Activated T-helper 1 cell treated with anti-CD3 and anti-CD28 coated beads, Interleukin-12 subunit alpha, Interleukin-12 subunit beta, Interleukin-2, Interleukin-4 antibody, amounts not matched to agents 30 ng/mL and 10 ng/mL and 1 ng/mL, durations not matched to agents 14 hours and 24 hours and 36 hours (primary cell): ENCODE measurements around the gene TAOK1. TPM values are rescaled to one million over a fixed set of nuclear protein-coding genes. Genes with fewer than 3 reads are reported as not detected.
A peak's percentile ranks its signal among the peaks of the same experiment; 100 is the strongest.
"Not testable (repeated sequence)": the region's sequence is repeated elsewhere in the genome, so short reads cannot be mapped to it uniquely, and the experiment has no call there.

Experiments
- DNase-seq: peaks from one replicate; pipeline ENCODE4 v3.0.0; 2021; ENCODE audit warnings: low spot score
- H3K27ac Mint-ChIP-seq: one replicate; pipeline ENCODE4 v1.8.0; 2021; ENCODE audit warnings: mild to moderate bottlenecking, mixed read lengths
- H3K27me3 Mint-ChIP-seq: one replicate; pipeline ENCODE4 v1.8.0; 2022; ENCODE audit warnings: mild to moderate bottlenecking, moderate library complexity, mixed read lengths; ENCODE audit not compliant: insufficient read depth
- H3K36me3 Mint-ChIP-seq: one replicate; pipeline ENCODE4 v1.8.0; 2021; ENCODE audit warnings: low read depth, mixed read lengths
- H3K4me1 Mint-ChIP-seq: one replicate; pipeline ENCODE4 v1.8.0; 2021; ENCODE audit warnings: low read depth, mixed read lengths
- H3K4me3 Mint-ChIP-seq: one replicate; pipeline ENCODE4 v1.8.0; 2021; ENCODE audit warnings: mild to moderate bottlenecking, moderate library complexity, mixed read lengths
- H3K9me3 Mint-ChIP-seq: one replicate; pipeline ENCODE4 v1.8.0; 2021; ENCODE audit warnings: mixed read lengths
- intact Hi-C: fragments of 100-400 bp; cut with micrococcal nuclease; formaldehyde crosslinking; loops from one replicate; pipeline ENCODE4 v1.15.1; 2024
- total RNA-seq: library from RNA; stranded (reverse); gene quantifications from 2 replicates; pipeline ENCODE4 v1.2.3, GENCODE V29; 2022

TAOK1 gene
- total RNA-seq, 1 donor from 2014 or later = 46.9 TPM

- Mint-ChIP-seq H3K4me3 (no peak overlapping the region), H3K36me3 (peaks cover 22% of the 10 kb centered on the region), H3K4me1 (peaks cover 5% of the 10 kb centered on the region), H3K27ac (no peak overlapping the region), H3K9me3 (no peaks in the 10 kb centered on the region), H3K27me3 (no peaks in the 10 kb centered on the region)
- DNase-seq = no peak
- intact Hi-C loops = no loop called here
Measured at GRCh38 chr17:29546830-29547229, 156.7 kb downstream of the TAOK1 start.

- Mint-ChIP-seq H3K27me3 (no peaks in the 10 kb centered on the region), H3K27ac (no peak overlapping the region), H3K4me1 (peaks cover 5% of the 10 kb centered on the region), H3K9me3 (no peaks in the 10 kb centered on the region), H3K36me3 (peaks cover 9% of the 10 kb centered on the region), H3K4me3 (no peak overlapping the region)
- intact Hi-C loops = no loop called here
- DNase-seq = no peak
Measured at GRCh38 chr17:29549177-29549923, 159.2 kb downstream of the TAOK1 start.

GRCh38 chr17:29555840-29556239 lies 165.7 kb downstream of the TAOK1 start:
- intact Hi-C loops = no loop called here
- peaks cover 14% of the 10 kb centered on the region for H3K4me1 Mint-ChIP-seq
- no peaks in the 10 kb centered on the region for H3K27me3 Mint-ChIP-seq
- peaks cover 9% of the 10 kb centered on the region for H3K36me3 Mint-ChIP-seq
- no peak overlapping the region for H3K4me3 Mint-ChIP-seq
- DNase-seq = no peak
- H3K9me3 Mint-ChIP-seq = no peaks in the 10 kb centered on the region
- H3K27ac Mint-ChIP-seq = no peak overlapping the region

- DNase-seq = no peak
- H3K27ac Mint-ChIP-seq = peak overlapping the region; percentile 26
- H3K4me1 Mint-ChIP-seq = peaks cover 14% of the 10 kb centered on the region
- H3K27me3 Mint-ChIP-seq = no peaks in the 10 kb centered on the region
- no peak overlapping the region for H3K4me3 Mint-ChIP-seq
- H3K36me3 Mint-ChIP-seq = peaks cover 18% of the 10 kb centered on the region
- intact Hi-C loops = no loop called here
- H3K9me3 Mint-ChIP-seq = no peaks in the 10 kb centered on the region
Measured at GRCh38 chr17:29557085-29557738, 167.0 kb downstream of the TAOK1 start.

GRCh38 chr17:29557739-29558116 lies 167.6 kb downstream of the TAOK1 start:
- H3K27ac Mint-ChIP-seq = no peak overlapping the region
- intact Hi-C loops = no loop called here
- H3K4me1 Mint-ChIP-seq = peaks cover 14% of the 10 kb centered on the region
- H3K9me3 Mint-ChIP-seq = no peaks in the 10 kb centered on the region
- no peak overlapping the region for H3K4me3 Mint-ChIP-seq
- peaks cover 21% of the 10 kb centered on the region for H3K36me3 Mint-ChIP-seq
- DNase-seq = no peak
- no peaks in the 10 kb centered on the region for H3K27me3 Mint-ChIP-seq

- H3K27ac Mint-ChIP-seq, DNase-seq, H3K4me3 Mint-ChIP-seq, intact Hi-C loops, H3K9me3 Mint-ChIP-seq, H3K27me3 Mint-ChIP-seq: not testable (repeated sequence)
- Mint-ChIP-seq H3K4me1 (peaks cover 14% of the 10 kb centered on the region), H3K36me3 (peaks cover 24% of the 10 kb centered on the region)
Measured at GRCh38 chr17:29558139-29558538, 168.0 kb downstream of the TAOK1 start.

GRCh38 chr17:29559640-29560039 lies 169.5 kb downstream of the TAOK1 start:
- intact Hi-C loops = no loop called here
- H3K4me3 Mint-ChIP-seq = no peak overlapping the region
- H3K27me3 Mint-ChIP-seq = no peaks in the 10 kb centered on the region
- peaks cover 21% of the 10 kb centered on the region for H3K4me1 Mint-ChIP-seq
- peaks cover 28% of the 10 kb centered on the region for H3K36me3 Mint-ChIP-seq
- DNase-seq = no peak
- no peak overlapping the region for H3K27ac Mint-ChIP-seq
- no peaks in the 10 kb centered on the region for H3K9me3 Mint-ChIP-seq

- Mint-ChIP-seq H3K4me1 (peaks cover 21% of the 10 kb centered on the region), H3K36me3 (peaks cover 27% of the 10 kb centered on the region), H3K4me3 (no peak overlapping the region), H3K27me3 (no peaks in the 10 kb centered on the region), H3K27ac (no peak overlapping the region), H3K9me3 (no peaks in the 10 kb centered on the region)
- intact Hi-C loops = no loop called here
- DNase-seq = no peak
Measured at GRCh38 chr17:29560316-29560715, 170.2 kb downstream of the TAOK1 start.

- intact Hi-C loops = no loop called here
- Mint-ChIP-seq H3K27me3 (no peaks in the 10 kb centered on the region), H3K4me1 (peaks cover 27% of the 10 kb centered on the region), H3K4me3 (no peak overlapping the region), H3K36me3 (peaks cover 27% of the 10 kb centered on the region), H3K27ac (no peak overlapping the region), H3K9me3 (no peaks in the 10 kb centered on the region)
- DNase-seq = no peak
Measured at GRCh38 chr17:29561554-29562517, 171.7 kb downstream of the TAOK1 start.

- no peak overlapping the region for H3K27ac Mint-ChIP-seq
- intact Hi-C loops = no loop called here
- peaks cover 27% of the 10 kb centered on the region for H3K36me3 Mint-ChIP-seq
- no peak for DNase-seq
- H3K9me3 Mint-ChIP-seq = no peaks in the 10 kb centered on the region
- no peak overlapping the region for H3K4me3 Mint-ChIP-seq
- H3K4me1 Mint-ChIP-seq = peaks cover 19% of the 10 kb centered on the region
- H3K27me3 Mint-ChIP-seq = no peaks in the 10 kb centered on the region
Measured at GRCh38 chr17:29562615-29563014, 172.5 kb downstream of the TAOK1 start.

GRCh38 chr17:29563816-29564215 lies 173.7 kb downstream of the TAOK1 start:
- Mint-ChIP-seq H3K4me1 (peaks cover 15% of the 10 kb centered on the region), H3K27me3 (peaks cover 1% of the 10 kb centered on the region), H3K27ac (no peak overlapping the region), H3K9me3 (no peaks in the 10 kb centered on the region), H3K36me3 (peaks cover 27% of the 10 kb centered on the region), H3K4me3 (peak overlapping the region; percentile 54)
- intact Hi-C loops = no loop called here
- no peak for DNase-seq

- peak; percentile 62 for DNase-seq
- Mint-ChIP-seq H3K9me3 (no peaks in the 10 kb centered on the region), H3K27me3 (peaks cover 1% of the 10 kb centered on the region), H3K4me3 (peak overlapping the region; percentile 93), H3K27ac (peak overlapping the region; percentile 89), H3K4me1 (peaks cover 20% of the 10 kb centered on the region), H3K36me3 (peaks cover 23% of the 10 kb centered on the region)
- intact Hi-C loops = loop anchor here (1.0 to 5.0 kb wide), 8 partner anchors 176 to 615 kb away; partner anchors contain the start of genes PHF12, SSH2 and TAOK1
Measured at GRCh38 chr17:29565643-29566472, 175.7 kb downstream of the TAOK1 start.
